ENCODE data around the gene RELN. TPM values are rescaled to one million over a fixed set of nuclear protein-coding genes. Genes with fewer than 3 reads are reported as not detected.

The RELN gene
- total and polyA plus RNA-seq, 10 donors, result 0.03 to 7.6 (median 1.0) TPM

DNA sequence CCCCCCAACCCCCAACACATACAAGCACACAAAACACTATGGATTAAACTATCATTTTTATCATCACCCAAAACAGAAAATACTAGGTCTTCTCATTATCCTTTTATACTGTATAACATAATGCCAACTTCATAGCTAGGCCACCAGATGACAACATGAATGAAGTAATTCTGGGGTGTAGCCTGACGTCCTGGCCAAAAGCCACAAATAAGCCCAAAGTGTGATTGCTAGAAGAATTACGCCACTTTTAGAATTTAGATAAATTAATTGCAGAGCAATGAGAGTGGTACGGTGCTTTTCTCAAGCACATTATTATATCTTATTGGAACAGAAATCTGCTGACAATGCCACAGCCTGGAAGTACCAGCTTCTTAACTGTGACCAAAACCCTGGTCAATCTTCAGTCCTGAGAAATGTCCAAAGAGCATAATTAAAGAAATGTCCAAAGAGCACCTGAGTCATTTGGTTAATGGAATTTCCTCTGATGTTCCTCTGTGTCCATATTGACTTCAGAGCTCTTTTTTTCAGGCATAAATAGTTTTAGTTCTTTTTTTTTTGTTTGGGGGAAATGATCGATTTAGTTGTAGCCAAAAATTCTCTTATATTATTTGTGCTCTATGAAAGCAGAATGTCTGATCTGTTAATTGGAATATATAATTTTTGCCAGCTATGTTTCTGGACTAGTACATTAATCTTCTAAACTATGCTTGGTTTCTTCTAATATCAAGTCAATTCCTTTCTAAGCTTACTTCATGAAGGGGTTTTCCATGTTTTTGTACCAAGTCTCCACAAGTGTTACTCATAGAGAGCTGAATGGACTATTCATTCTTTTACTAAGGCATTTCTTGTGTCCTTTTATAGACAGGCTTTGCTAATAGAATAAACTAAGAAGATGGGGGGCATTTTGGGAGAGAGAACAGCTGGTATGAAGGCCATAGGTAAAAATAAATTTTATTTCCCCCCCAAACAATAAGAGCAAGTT, 310.0 kb downstream of the RELN start:
- no peak overlapping the region for H3K27ac ChIP-seq
- intact Hi-C loops (cut with DNase I; ENCODE audit: low total_unique reads), result no loop called here
- H3K4me3 ChIP-seq, result no peak overlapping the region
- TF ChIP-seq, protein P1, sequence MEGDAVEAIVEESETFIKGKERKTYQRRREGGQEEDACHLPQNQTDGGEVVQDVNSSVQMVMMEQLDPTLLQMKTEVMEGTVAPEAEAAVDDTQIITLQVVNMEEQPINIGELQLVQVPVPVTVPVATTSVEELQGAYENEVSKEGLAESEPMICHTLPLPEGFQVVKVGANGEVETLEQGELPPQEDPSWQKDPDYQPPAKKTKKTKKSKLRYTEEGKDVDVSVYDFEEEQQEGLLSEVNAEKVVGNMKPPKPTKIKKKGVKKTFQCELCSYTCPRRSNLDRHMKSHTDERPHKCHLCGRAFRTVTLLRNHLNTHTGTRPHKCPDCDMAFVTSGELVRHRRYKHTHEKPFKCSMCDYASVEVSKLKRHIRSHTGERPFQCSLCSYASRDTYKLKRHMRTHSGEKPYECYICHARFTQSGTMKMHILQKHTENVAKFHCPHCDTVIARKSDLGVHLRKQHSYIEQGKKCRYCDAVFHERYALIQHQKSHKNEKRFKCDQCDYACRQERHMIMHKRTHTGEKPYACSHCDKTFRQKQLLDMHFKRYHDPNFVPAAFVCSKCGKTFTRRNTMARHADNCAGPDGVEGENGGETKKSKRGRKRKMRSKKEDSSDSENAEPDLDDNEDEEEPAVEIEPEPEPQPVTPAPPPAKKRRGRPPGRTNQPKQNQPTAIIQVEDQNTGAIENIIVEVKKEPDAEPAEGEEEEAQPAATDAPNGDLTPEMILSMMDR (IDR thresholded peaks at IDR 0.05 in 8 of 11, conservative IDR thresholded peaks at IDR 0.05 in 3 of 11), result no peak
- TF ChIP-seq POLR2AphosphoS5 (IDR thresholded peaks at IDR 0.05) (no peak), POLR2A (IDR thresholded peaks at IDR 0.05) (no peak)
- H3K27me3 ChIP-seq (replicated peaks in 1 of 7), result no peaks in the 10 kb centered on the region
- H3K4me1 ChIP-seq, result no peaks in the 10 kb centered on the region
- DNase-seq, result no peak
- peaks cover 0 to 6% (median 0%) of the 10 kb centered on the region in 8 donors for H3K9me3 ChIP-seq
- WGBS, 5 donors, result 78 to 91% (median 85%) methylated on average over 4 of the region's 4 CpGs
- no peaks in the 10 kb centered on the region for H3K36me3 ChIP-seq

DNA sequence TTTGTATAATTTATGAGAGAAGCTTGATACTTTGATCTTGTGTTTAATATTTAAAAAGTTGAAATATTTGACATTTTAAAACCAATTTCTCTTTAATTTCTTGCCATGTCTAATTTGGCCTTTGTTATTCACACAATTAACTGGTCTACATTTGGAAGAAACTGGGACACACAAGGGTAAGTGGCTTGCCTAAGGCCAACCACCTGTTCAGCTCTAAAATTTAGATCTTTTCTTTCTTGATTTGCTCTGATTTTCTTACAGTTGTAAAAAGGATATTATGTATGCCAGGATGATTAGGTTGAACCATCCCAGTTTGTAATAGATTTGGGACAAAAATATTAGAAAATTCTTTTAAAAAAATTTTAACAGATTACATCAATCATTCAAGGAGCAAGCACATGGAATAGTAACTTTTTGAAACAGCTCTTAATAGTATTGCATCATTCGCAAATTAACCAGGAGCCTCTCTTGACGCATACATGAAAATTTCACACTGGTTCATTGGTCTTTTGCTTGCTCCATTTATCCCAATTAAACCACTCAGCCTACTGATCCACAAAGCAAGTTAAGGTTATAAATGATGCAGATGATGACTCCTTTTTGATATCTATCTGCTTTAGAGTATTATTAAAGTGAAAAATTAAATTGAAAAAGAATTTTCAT, 321.0 kb downstream of the RELN start:
- intact Hi-C loops (cut with DNase I; ENCODE audit: low total_unique reads), result no loop called here
- no peak overlapping the region for H3K27ac ChIP-seq
- 91 to 97% (median 93%) methylated on average over 2 of the region's 2 CpGs for WGBS, 5 donors
- TF ChIP-seq POLR2A (IDR thresholded peaks at IDR 0.05) (no peak), POLR2AphosphoS5 (IDR thresholded peaks at IDR 0.05) (no peak)
- TF ChIP-seq, protein P1 (IDR thresholded peaks at IDR 0.05 in 8 of 11, conservative IDR thresholded peaks at IDR 0.05 in 3 of 11), result no peak
- H3K4me1 ChIP-seq, result no peaks in the 10 kb centered on the region
- no peak overlapping the region for H3K4me3 ChIP-seq
- no peak for DNase-seq
- H3K9me3 ChIP-seq, result no peaks in the 10 kb centered on the region
- H3K27me3 ChIP-seq (replicated peaks in 1 of 7), result no peaks in the 10 kb centered on the region
- no peaks in the 10 kb centered on the region for H3K36me3 ChIP-seq

DNA sequence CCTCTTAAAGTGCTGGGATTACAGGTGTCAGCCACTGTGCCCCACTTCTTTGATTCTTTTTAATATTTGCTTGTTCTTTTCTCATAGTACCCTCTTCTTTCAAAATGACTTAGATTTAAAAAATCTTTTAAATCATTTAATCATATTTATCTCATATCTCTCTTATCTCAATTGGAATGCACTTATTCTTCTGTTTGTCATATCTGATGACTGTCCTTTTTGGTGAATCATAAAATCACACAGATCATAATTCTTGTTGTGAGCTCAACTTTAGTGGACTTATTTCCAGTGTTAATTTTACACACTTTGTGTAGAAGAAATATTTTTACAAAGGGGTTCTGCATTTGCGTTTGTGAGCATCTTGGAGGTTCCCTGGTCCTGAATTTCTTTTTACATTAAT, 323.1 kb downstream of the RELN start:
- intact Hi-C loops (cut with DNase I; ENCODE audit: low total_unique reads), result no loop called here
- 85 to 94% (median 86%) methylated on average over 1 of the region's 1 CpG for WGBS, 5 donors

More for the DNA sequence above, 323.1 kb downstream of the RELN start:
- DNase-seq, result no peak
- H3K36me3 ChIP-seq, result no peaks in the 10 kb centered on the region
- H3K27ac ChIP-seq, result no peak overlapping the region
- TF ChIP-seq POLR2A (IDR thresholded peaks at IDR 0.05) (no peak), POLR2AphosphoS5 (IDR thresholded peaks at IDR 0.05) (no peak)
- TF ChIP-seq, protein P1 (IDR thresholded peaks at IDR 0.05 in 8 of 11, conservative IDR thresholded peaks at IDR 0.05 in 3 of 11), result no peak
- no peaks in the 10 kb centered on the region for H3K9me3 ChIP-seq
- H3K4me1 ChIP-seq, result no peaks in the 10 kb centered on the region
- H3K27me3 ChIP-seq (replicated peaks in 1 of 7), result no peaks in the 10 kb centered on the region
- no peak overlapping the region for H3K4me3 ChIP-seq

Measured in spleen (tissue), 11 donors.